Measurements from ENCODE around the gene TMPRSS11D. TPM values are rescaled to one million over a fixed set of nuclear protein-coding genes. Genes with fewer than 3 reads are reported as not detected.

Gene TMPRSS11D
- total and polyA plus RNA-seq, 7 donors, result 0.10 TPM; not detected in 6

GRCh38 chr4:67877086-67877485 is 6.7 kb downstream of the TMPRSS11D start:
- Histone ChIP-seq H3K4me1 (no peaks in the 10 kb centered on the region), H3K9me3 (no peaks in the 10 kb centered on the region), H3K4me3 (no peak overlapping the region), H3K36me3 (ENCODE audit: insufficient read depth in 1 of 2, low read depth in 1 of 2) (no peaks in the 10 kb centered on the region), H3K27ac (no peak overlapping the region), H3K27me3 (ENCODE audit: insufficient read depth in 3 of 3, low read length in 2 of 3) (no peaks in the 10 kb centered on the region)
- WGBS, 3 donors, result 71 to 94% (median 90%) methylated on average over 3 of the region's 3 CpGs
- intact Hi-C loops (cut with DNase I), result no loop called here
- no peak for TF ChIP-seq CTCF (IDR thresholded peaks at IDR 0.05)
- ATAC-seq (no peak), DNase-seq (no peak)

- no peak for DNase-seq
- no peaks in the 10 kb centered on the region for H3K9me3 ChIP-seq
- WGBS, 3 donors, result 17 to 25% (median 24%) methylated on average over 2 of the region's 2 CpGs
- ATAC-seq, result no peak
- no peaks in the 10 kb centered on the region for H3K27me3 ChIP-seq (ENCODE audit: insufficient read depth in 3 of 3, low read length in 2 of 3)
- no peak for TF ChIP-seq CTCF (IDR thresholded peaks at IDR 0.05)
- intact Hi-C loops (cut with DNase I), result no loop called here
- no peaks in the 10 kb centered on the region for H3K36me3 ChIP-seq (ENCODE audit: insufficient read depth in 1 of 2, low read depth in 1 of 2)
- no peak overlapping the region for H3K27ac ChIP-seq
- no peak overlapping the region for H3K4me3 ChIP-seq
- H3K4me1 ChIP-seq, result no peaks in the 10 kb centered on the region
These were observed 8.8 kb downstream of the TMPRSS11D start for GRCh38 chr4:67874986-67875385.

- Histone ChIP-seq H3K9me3 (no peaks in the 10 kb centered on the region), H3K4me1 (no peaks in the 10 kb centered on the region), H3K27ac (no peak overlapping the region), H3K36me3 (ENCODE audit: insufficient read depth in 1 of 2, low read depth in 1 of 2) (no peaks in the 10 kb centered on the region), H3K27me3 (ENCODE audit: insufficient read depth in 3 of 3, low read length in 2 of 3) (no peaks in the 10 kb centered on the region), H3K4me3 (no peak overlapping the region)
- WGBS, 3 donors, result 56 to 74% (median 71%) methylated on average over 1 of the region's 1 CpG
- no peak for DNase-seq
- no peak for TF ChIP-seq CTCF (IDR thresholded peaks at IDR 0.05)
- intact Hi-C loops (cut with DNase I), result no loop called here
- ATAC-seq, result no peak
These were observed 10.7 kb downstream of the TMPRSS11D start for GRCh38 chr4:67873116-67873515.

- H3K4me1 ChIP-seq, result no peaks in the 10 kb centered on the region
- no peaks in the 10 kb centered on the region for H3K27me3 ChIP-seq (ENCODE audit: insufficient read depth in 3 of 3, low read length in 2 of 3)
- intact Hi-C loops (cut with DNase I), result no loop called here
- DNase-seq (no peak), ATAC-seq (no peak)
- H3K4me3 ChIP-seq, result no peak overlapping the region
- TF ChIP-seq CTCF (IDR thresholded peaks at IDR 0.05), result no peak
- no peaks in the 10 kb centered on the region for H3K36me3 ChIP-seq (ENCODE audit: insufficient read depth in 1 of 2, low read depth in 1 of 2)
- H3K9me3 ChIP-seq, result peaks cover under 1% of the 10 kb centered on the region
- no peak overlapping the region for H3K27ac ChIP-seq
These were observed 11.9 kb downstream of the TMPRSS11D start for GRCh38 chr4:67871867-67872266.

- H3K4me1 ChIP-seq, result no peaks in the 10 kb centered on the region
- TF ChIP-seq CTCF (IDR thresholded peaks at IDR 0.05), result no peak
- 68 to 76% (median 71%) methylated on average over 4 of the region's 4 CpGs for WGBS, 3 donors
- no peaks in the 10 kb centered on the region for H3K36me3 ChIP-seq (ENCODE audit: insufficient read depth in 1 of 2, low read depth in 1 of 2)
- intact Hi-C loops (cut with DNase I), result no loop called here
- peaks cover 9% of the 10 kb centered on the region for H3K9me3 ChIP-seq
- no peak for ATAC-seq
- H3K4me3 ChIP-seq, result no peak overlapping the region
- no peak for DNase-seq
- no peak overlapping the region for H3K27ac ChIP-seq
- no peaks in the 10 kb centered on the region for H3K27me3 ChIP-seq (ENCODE audit: insufficient read depth in 3 of 3, low read length in 2 of 3)
These were observed 14.1 kb downstream of the TMPRSS11D start for GRCh38 chr4:67869580-67870190.

Data from psoas muscle (tissue), 8 donors.